GM21367 (cell line): ENCODE results near the gene SEPTIN5.

Experiments
- ATAC-seq: cut with Tn5 transposase; IDR thresholded peaks from one replicate; pipeline ENCODE4 v1.9.1; 2021; ENCODE audit not compliant: unreplicated experiment

Gene SEPTIN5

GRCh38 chr22:19759427-19760057, 45.2 kb downstream of the SEPTIN5 start:
- ATAC-seq = no peak

GRCh38 chr22:19760058-19760950, 46.0 kb downstream of the SEPTIN5 start, which contains the start of gene TBX1:
Gene TBX1 (plus strand): TSS chr22:19760778. CDS start chr22:19760844, 66 bp downstream.
- no peak for ATAC-seq

GRCh38 chr22:19760951-19761724, 46.8 kb downstream of the SEPTIN5 start:
- no peak for ATAC-seq

GRCh38 chr22:19761725-19762567, 47.6 kb downstream of the SEPTIN5 start:
- no peak for ATAC-seq

- no peak for ATAC-seq
Observed at GRCh38 chr22:19762568-19763457, 48.5 kb downstream of the SEPTIN5 start.

- ATAC-seq = no peak
Observed at GRCh38 chr22:19763458-19764298, 49.4 kb downstream of the SEPTIN5 start.

- ATAC-seq = no peak
Observed at GRCh38 chr22:19764299-19764593, 49.9 kb downstream of the SEPTIN5 start.

- ATAC-seq = no peak
Observed at GRCh38 chr22:19764636-19765476, 50.6 kb downstream of the SEPTIN5 start.

GRCh38 chr22:19765477-19766239, 51.4 kb downstream of the SEPTIN5 start:
- ATAC-seq = no peak

GRCh38 chr22:19766240-19766510, 51.9 kb downstream of the SEPTIN5 start:
- no peak for ATAC-seq

- no peak for ATAC-seq
Observed at GRCh38 chr22:19766511-19767426, 52.5 kb downstream of the SEPTIN5 start.

GRCh38 chr22:19767427-19768341, 53.4 kb downstream of the SEPTIN5 start:
- ATAC-seq = no peak

GRCh38 chr22:19769393-19769715, 55.1 kb downstream of the SEPTIN5 start:
- ATAC-seq = no peak

GRCh38 chr22:19770349-19771220, 56.3 kb downstream of the SEPTIN5 start:
- ATAC-seq = no peak

GRCh38 chr22:19772422-19772672, 58.0 kb downstream of the SEPTIN5 start:
- no peak for ATAC-seq
